ENCODE measurements around the gene IDH3G.
"Not testable (repeated sequence)": the region's sequence is repeated elsewhere in the genome, so short reads cannot be mapped to it uniquely, and the experiment has no call there.

The IDH3G gene

DNA sequence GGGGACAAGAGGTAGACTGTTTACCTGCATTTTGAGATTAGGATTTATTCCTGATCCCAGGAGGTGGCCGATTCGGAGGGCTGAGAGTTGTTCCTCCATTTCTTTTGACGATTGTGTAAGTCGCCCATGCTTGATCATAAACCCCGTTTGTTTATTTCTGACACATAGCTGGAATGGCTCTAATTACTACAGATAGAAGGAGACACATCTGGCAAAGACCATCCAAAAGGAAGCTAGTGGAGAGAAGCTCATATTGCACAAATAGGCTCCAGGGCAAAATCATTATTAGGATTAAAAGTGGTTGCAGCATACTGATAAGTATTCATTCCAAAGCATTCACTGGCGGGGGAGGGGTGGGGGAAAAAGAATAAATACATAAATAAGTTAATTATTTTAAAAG is 47.2 kb downstream of the IDH3G start:
- not testable (repeated sequence) for DNase-seq

DNA sequence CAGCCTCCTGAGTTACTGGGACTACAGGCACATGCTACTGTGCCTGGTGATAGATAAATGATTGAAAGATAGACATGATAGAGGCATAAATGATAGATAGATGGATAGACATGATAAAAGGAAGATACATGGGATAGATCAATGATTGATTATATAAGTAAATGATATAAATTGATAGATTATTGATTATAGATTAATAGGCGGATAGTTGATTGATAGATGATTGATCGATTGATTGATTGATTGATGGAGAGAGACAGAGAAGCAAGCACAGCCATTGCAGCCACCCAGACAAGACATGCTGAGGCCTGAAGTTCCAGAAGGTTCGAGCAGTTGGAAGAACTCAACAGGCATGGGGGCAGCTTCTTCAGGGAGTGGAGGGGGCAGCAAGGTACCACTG is 47.8 kb downstream of the IDH3G start:
- no peak for DNase-seq

DNA sequence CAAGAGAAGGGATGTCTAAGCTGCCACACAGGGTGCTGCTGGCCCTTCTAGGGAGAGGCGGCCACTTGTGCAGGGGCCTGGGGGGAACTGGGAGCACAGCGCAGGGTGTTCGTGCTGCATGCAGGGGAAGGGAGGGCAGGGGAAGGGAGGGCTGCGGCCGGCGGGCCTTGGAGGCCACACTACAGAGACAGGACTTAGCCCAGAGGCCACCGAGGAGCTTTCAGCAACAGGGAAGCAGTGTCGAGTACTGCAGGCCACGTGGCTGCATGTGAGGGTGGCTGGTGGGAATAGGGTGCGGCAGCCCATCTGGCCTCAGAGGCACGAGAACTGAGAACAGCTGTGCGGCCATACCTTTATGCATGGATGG is 49.1 kb downstream of the IDH3G start:
- not testable (repeated sequence) for DNase-seq

DNA sequence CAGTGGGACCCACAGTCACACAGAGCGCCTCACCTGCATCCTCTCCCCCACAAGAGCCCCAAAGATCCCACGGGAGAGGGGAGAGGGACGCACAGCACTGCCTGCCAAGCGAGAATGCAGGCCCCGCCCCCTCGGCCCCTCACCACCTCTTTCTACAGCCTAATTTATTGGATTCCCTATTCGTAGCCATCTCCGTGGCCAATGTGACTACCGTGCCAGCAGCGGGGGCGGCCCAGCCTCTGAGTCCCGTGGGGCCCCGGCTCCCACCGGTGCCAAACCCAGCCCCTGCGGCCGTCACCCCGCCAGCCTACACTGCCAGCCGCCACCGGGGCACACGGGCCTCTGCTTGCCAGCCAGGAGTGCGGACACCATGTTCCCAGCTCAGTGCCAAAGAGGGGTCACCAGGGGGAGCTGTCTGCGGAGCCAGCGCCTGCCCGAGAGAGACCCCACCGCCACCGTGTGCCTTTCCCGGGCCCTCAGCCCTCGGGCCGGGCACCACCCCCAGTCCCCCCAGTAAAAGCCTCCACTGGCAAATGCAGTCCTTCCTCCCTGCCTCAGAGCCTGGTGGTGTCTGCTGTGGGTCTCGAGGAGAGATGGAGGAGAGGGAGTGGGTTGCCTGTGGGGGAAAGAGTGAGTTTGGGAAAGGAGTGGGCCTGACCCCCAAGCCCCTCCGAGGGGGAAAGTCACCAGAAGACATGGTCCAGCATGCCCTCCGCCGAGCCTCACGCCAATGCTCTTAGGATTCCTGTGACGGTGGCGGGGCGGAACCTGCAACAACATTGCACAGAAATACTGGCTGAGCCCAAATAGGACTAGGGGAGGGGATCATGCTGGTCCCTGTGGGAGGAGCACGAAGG is 49.7 kb downstream of the IDH3G start:
- no peak for DNase-seq

DNA sequence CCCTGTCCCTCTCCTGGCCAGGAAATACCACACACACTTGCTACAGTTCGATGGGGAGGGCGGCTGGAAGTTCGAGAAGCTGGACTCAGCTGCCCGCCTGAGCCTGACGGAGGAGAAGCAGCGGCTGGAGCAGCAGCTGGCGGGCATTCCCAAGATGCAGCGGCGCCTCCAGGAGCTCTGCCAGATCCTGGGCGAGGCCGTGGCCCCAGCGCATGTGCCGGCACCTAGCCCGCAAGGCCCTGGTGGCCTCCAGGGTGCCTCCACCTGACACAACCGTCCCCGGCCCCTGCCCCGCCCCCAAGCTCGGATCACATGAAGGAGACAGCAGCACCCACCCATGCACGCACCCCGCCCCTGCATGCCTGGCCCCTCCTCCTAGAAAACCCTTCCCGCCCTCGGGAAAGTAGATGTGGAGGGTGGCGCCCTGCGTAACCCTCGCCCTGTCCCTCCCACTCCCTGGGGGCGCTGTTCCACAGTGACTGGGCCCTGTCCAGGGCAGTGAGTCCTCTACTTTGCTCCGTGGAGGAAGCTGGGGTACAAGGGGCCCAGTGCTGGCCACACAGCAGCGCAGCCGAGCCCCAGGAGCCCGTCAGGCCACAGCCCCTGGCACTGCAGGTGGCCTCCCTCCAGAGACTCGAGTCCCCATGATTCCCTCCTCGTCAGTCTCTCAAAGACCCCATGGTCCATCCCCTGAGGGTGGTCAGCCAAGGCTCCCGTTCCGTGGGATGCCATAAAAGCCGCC is 50.5 kb downstream of the IDH3G start:
- not testable (repeated sequence) for DNase-seq

DNA sequence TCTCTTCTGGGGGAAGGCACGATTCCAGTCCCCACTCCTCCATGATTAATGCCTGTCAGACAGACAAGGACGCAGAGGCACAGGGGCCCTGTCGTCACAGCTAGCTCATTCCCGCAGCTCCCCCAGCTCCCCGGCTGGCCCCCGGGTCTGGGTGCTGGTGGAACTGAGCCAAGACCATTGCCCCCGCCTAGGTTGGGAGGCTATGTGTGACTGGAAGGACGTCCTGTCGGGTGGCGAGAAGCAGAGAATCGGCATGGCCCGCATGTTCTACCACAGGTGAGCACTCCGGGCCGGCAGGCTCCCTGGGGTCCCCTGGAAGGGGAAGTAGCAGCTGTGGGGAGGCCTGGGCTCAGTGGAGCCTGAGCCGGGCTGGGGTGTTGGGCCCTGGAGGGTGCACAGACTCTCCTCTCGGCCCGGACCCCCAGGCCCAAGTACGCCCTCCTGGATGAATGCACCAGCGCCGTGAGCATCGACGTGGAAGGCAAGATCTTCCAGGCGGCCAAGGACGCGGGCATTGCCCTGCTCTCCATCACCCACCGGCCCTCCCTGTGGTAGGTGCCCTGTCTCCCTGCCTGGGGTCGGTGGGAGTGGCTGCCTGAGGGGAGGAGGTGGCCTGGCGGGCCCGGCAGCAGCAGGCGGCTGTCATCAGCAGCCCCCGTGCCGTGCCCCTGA is 51.2 kb downstream of the IDH3G start:
- DNase-seq: not testable (repeated sequence)

DNA sequence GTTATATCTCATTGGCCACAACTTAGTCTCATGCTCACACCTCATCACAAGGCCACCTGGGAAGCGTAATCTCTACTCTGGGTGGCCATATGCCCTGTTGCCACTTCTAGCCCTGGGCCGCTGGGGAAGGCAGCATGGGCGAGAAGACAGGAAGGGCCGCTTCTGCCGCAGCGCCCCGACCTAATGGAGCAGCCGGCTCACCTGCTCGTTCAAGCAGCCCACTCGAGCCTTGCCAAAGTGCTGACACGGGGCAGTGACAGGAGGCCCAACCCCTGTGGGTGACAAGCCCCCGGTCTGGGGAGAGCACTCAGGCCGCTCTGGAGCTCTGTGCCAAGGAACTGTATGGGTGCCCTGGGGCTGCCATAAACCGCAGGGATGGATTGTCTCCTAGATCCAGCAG is 52.1 kb downstream of the IDH3G start:
- DNase-seq: not testable (repeated sequence)

DNA sequence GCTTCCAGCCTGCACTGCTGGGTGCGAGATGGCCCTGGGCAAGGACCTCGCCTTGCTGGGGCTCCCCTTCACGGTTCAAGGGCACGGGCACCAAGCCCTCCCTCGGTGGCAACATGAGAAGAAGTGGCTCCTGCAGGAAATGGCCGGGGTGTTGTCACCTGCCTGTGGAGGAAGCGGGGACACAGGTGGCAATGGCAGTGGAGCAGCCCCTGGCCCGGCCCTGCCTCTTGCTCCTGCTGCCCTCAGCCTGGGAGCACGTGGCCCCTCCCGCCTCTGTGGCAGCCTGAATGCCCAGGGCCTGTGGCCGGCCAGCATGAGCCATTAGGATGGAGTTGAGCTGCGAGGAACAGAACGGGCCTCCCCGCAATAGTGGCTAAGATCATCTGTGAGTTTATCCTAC is 52.7 kb downstream of the IDH3G start:
- no peak for DNase-seq

DNA sequence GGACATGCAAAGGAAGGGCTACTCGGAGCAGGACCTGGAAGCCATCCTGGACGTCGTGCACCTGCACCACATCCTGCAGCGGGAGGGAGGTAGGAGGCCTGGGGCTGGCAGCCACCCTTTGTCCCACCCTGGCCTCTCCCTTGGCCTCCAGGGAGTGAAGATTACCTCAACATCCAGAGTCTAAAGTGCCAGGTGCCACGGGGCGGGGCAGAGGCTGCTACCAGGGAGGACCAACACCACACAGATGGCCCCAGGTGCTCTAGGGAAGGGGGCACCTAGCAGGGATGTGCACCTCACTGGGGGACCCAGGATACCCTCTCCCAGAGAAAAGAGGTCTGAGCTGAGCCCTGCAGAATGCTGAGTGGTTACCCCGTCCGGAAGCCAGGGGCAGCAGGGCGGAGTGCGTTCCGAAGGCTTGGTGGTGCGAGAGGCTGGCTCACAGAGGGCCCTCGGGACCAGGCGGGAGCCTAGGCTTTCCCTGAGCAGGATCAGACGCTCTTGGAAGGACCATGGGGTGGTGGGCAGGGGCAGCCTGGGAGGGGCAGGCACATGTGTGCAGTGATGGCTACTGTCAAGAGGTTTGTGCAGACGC is 53.4 kb downstream of the IDH3G start:
- no peak for DNase-seq

DNA sequence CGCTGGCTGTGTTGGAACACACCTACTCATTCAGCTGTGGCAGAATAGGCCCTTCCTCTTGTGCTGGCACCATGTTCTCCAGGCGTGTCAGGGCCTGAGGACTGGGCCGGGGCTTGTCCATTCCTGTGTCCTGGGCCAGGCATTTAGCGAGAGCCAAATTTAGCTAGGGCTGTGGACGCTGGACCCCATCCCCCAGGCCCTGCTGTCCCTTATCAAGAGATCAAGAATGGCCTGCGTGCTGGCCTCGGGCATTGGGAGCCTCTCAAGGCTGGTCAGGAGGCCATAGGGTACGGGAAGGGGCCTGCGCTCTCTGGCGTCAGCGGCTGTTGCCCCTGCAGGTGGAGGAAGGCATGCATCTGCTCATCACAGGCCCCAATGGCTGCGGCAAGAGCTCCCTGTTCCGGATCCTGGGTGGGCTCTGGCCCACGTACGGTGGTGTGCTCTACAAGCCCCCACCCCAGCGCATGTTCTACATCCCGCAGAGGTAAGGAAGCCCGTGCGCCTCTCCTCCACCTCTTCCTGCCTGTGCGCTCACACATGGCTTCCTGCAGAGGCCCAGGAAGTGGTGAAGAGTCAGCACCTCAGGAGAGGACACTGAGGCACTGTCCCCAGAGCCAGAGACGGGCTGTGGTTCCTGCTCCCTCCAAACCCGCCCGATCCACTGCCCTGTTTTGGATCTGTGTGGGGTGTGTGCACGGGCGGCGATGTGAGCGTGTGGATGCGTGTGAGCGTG is 54.3 kb downstream of the IDH3G start:
- no peak for DNase-seq

DNA sequence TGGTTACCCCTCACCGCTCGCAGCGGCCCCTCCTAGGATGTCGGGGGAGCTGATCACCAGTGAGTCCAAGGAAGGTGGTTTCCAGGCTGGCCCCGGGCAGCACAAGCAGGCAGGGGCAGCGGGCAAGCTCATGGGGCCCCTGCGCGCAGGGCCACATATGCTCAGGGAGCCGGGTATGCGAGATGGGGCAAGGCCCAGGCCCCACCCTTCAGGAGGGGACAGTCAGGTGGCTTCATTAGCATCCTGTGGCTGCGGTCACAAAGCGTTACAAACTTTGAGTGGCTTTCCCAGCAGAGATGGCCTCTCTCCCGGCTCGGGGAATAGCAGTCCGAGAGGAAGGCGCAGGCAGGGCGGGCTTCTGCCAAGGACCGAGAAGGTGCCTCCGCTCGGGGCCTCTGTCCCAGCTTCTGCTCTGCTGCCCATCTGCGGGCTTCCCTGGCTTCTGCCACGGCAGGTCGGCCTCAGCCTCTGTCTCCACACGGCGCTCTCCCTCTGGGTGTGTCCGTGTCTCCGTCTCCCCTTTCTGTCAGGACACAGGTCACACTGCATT is 56.0 kb downstream of the IDH3G start:
- DNase-seq: no peak

DNA sequence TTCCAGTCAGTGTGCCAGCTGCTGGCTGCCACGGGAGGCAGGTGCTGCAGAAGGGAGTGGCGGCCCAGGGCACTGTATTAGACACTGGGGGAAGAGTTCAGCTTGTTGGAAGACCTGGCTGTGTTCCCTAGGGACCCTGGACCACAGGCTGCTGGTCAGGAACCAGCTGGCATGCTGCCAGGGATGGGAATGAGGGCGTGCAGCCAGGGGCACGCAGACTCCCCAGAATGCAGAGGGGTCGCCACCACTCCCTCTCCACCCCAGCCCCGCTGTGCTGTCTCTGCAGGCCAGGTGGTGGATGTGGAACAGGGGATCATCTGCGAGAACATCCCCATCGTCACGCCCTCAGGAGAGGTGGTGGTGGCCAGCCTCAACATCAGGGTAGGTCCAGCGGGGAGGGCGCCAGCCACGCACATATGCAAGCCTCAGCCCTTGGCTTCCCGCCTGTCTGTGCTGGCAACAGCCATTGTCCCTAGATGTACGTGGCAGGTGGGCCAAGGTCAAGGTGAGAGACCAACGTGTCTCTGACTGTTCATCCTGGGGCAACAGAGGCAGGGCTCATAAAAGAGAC is 57.2 kb downstream of the IDH3G start:
- DNase-seq: no peak

DNA sequence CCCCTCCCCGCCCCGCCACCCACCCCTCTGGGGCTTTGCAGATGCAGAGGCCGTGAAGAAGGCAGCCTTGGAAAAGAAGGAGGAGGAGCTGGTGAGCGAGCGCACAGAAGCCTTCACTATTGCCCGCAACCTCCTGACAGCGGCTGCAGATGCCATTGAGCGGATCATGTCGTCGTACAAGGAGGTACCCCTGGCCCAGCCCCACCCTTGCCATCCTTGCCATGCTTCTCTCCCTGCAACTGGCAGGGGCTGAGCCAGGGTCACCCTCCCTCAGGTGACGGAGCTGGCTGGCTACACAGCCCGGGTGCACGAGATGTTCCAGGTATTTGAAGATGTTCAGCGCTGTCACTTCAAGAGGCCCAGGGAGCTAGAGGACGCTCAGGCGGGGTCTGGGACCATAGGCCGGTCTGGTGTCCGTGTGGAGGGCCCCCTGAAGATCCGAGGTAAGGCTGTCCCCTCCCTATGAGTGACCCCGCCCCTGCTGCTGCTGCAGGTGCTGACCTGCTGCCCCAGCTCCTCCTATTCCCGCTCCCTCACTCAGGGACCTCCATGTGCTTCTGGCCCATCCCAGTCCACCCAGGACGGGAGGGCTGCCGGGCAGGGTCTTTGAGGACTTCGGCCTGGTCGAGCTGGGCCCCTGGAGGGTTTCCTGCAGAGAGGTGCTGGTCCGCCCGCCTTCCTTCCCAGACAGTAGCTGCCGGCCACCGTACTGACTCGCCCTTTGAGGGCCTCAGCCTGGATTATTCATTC is 57.9 kb downstream of the IDH3G start:
- no peak for DNase-seq
